Parathyroid adenoma (tissue), 2 donors: ENCODE data around the gene RASD2.

Experiments used
- H2AFZ ChIP-seq: fragments of 300-600 bp; sonication (generic); one replicate; pipeline ENCODE4 v1.7.0; 2017; ENCODE audit warnings: antibody characterized with exemption, mild to moderate bottlenecking
- H3K27ac ChIP-seq: fragments of 300-600 bp; sonication (generic); one replicate; pipeline ENCODE4 v1.7.0; 2017
- H3K27me3 ChIP-seq: fragments of 300-600 bp; sonication (generic); one replicate; pipeline ENCODE4 v1.7.0; 2017; ENCODE audit warnings: low read length; ENCODE audit not compliant: control insufficient read depth, insufficient read depth
- H3K36me3 ChIP-seq: fragments of 300-600 bp; sonication (generic); one replicate; pipeline ENCODE4 v1.7.0; 2017; ENCODE audit warnings: low read length; ENCODE audit not compliant: control insufficient read depth, insufficient read depth
- H3K4me1 ChIP-seq: fragments of 300-600 bp; sonication (generic); one replicate; pipeline ENCODE4 v1.7.0; 2017; ENCODE audit warnings: control low read depth
- H3K4me2 ChIP-seq: fragments of 300-600 bp; sonication (generic); one replicate; pipeline ENCODE4 v1.7.0; 2017; ENCODE audit warnings: low read length
- H3K4me3 ChIP-seq: fragments of 300-600 bp; sonication (generic); one replicate; pipeline ENCODE4 v1.7.0; 2017; ENCODE audit warnings: low read depth, low read length
- H3K79me2 ChIP-seq: fragments of 300-600 bp; sonication (generic); one replicate; pipeline ENCODE4 v1.7.0; 2017; ENCODE audit warnings: control low read depth
- H3K9ac ChIP-seq: fragments of 300-600 bp; sonication (generic); one replicate; pipeline ENCODE4 v1.7.0; 2017; ENCODE audit warnings: mild to moderate bottlenecking
- H3K9me3 ChIP-seq: fragments of 300-600 bp; sonication (generic); one replicate; pipeline ENCODE4 v1.7.0; 2017; ENCODE audit warnings: low read length; ENCODE audit not compliant: control insufficient read depth
- CTCF ChIP-seq: fragments of 300-600 bp; sonication (generic); IDR thresholded peaks from one replicate; pipeline ENCODE4 v1.7.0; 2017; ENCODE audit warnings: antibody characterized with exemption, mild to moderate bottlenecking
- donor health status: primary hyperparathyroidism.

RASD2 gene

DNA sequence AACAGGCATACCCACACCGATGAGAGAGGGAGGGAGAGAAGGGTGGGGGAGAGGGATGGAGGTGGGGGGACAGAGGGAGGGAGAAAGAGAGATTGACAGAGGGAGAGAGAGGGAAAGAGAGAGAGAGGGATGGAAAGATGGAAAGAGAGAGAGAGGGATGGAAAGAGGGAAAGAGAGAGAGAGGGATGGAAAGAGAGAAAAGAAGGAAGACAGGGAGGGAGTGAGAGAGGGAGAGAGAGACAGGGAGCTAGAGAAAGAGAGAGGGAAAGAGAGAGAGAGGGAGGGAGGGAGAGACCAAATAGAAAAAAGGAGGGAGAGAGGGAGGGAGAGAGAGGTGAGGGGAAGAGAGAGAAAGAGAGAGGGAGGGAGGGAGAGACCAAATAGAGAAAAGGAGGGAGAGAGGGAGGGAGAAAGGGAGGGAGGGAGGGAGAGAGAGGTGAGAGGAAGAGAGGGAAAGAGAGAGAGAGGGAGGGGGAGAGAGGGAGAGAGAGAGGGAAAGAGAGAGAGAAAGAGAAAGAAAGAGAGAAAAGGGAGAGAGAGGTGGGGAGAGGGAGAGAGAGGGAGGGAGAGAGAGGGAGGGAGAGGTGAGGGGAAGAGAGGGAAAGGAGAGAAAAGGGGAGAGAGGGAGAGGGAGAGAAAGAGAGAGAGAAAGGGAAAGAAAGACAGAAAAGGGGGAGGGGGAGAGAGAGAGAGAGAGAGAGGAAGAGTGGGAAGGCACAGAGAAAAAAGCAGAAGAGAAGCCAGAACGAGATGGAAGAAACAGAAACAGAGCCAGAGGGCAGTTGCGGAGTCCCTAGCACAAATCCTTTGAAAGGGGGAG, 52.6 kb downstream of the RASD2 start:
- H3K4me3 ChIP-seq, result no peak overlapping the region
- no peaks in the 10 kb centered on the region for H3K27me3 ChIP-seq
- H3K9me3 ChIP-seq, result no peaks in the 10 kb centered on the region
- no peak overlapping the region for H2AFZ ChIP-seq
- no peak overlapping the region for H3K9ac ChIP-seq
- no peak overlapping the region for H3K27ac ChIP-seq
- no peak overlapping the region for H3K4me2 ChIP-seq
- no peaks in the 10 kb centered on the region for H3K79me2 ChIP-seq
- no peaks in the 10 kb centered on the region for H3K36me3 ChIP-seq
- no peaks in the 10 kb centered on the region for H3K4me1 ChIP-seq
- no peak for TF ChIP-seq CTCF

GRCh38 chr22:35593891-35594470, 53.4 kb downstream of the RASD2 start:
- Histone ChIP-seq H3K9me3 (no peaks in the 10 kb centered on the region), H3K4me1 (no peaks in the 10 kb centered on the region), H3K4me2 (no peak overlapping the region), H3K9ac (no peak overlapping the region), H2AFZ (no peak overlapping the region), H3K36me3 (no peaks in the 10 kb centered on the region), H3K27me3 (no peaks in the 10 kb centered on the region), H3K27ac (no peak overlapping the region), H3K4me3 (no peak overlapping the region), H3K79me2 (no peaks in the 10 kb centered on the region)
- no peak for TF ChIP-seq CTCF

GRCh38 chr22:35594686-35595085, 54.1 kb downstream of the RASD2 start:
- Histone ChIP-seq H3K4me1 (no peaks in the 10 kb centered on the region), H3K27me3 (no peaks in the 10 kb centered on the region), H3K36me3 (no peaks in the 10 kb centered on the region), H3K79me2 (no peaks in the 10 kb centered on the region), H3K9me3 (no peaks in the 10 kb centered on the region), H3K4me2 (no peak overlapping the region), H3K9ac (no peak overlapping the region), H2AFZ (no peak overlapping the region), H3K27ac (no peak overlapping the region), H3K4me3 (no peak overlapping the region)
- TF ChIP-seq CTCF, result no peak

DNA sequence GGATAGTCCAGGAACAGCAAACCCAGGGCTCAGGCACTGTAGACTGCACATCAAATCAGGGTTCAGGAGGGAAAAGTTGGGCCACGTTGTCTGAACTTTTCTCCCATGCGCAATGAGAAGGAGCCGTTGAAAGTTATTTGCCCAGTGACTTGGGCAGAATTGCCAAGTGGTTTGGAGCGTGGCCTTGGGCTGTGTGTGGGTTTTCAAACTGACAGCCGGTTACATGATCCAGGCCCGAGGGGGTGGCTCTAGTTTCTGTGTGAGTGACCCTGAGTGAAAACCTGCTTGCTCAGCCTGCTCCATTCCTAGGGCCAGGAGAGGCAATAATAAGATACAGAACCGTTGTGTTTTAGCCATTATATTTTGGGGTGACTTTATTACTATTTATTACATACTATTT, 56.2 kb downstream of the RASD2 start:
- Histone ChIP-seq H3K9me3 (no peaks in the 10 kb centered on the region), H3K79me2 (no peaks in the 10 kb centered on the region), H3K4me2 (no peak overlapping the region), H3K27me3 (no peaks in the 10 kb centered on the region), H3K4me1 (no peaks in the 10 kb centered on the region), H2AFZ (no peak overlapping the region), H3K36me3 (no peaks in the 10 kb centered on the region), H3K27ac (no peak overlapping the region), H3K4me3 (no peak overlapping the region), H3K9ac (no peak overlapping the region)
- TF ChIP-seq CTCF, result no peak
